Activated naive CD8-positive, alpha-beta T cell treated with anti-CD3 and anti-CD28 coated beads, Interleukin-2, amount 50 U/mL, for 24 hours (primary cell): ENCODE results near the gene MARS1.
A peak's percentile ranks its signal among the peaks of the same experiment; 100 is the strongest.

Experiments
- ATAC-seq: fragments of 150-1000 bp; cut with Tn5 transposase; one replicate; pipeline ENCODE4 v1.10.0; 2021
- DNase-seq: peaks from one replicate; pipeline ENCODE4 v3.0.0; 2021
- H3K27ac Mint-ChIP-seq: one replicate; pipeline ENCODE4 v1.8.0; 2021; ENCODE audit warnings: mild to moderate bottlenecking, mixed read lengths
- H3K27me3 Mint-ChIP-seq: one replicate; pipeline ENCODE4 v1.8.0; 2021; ENCODE audit warnings: mixed read lengths
- H3K36me3 Mint-ChIP-seq: one replicate; pipeline ENCODE4 v1.8.0; 2021; ENCODE audit warnings: low read depth, mixed read lengths
- H3K4me1 Mint-ChIP-seq: one replicate; pipeline ENCODE4 v1.8.0; 2021; ENCODE audit warnings: mixed read lengths
- H3K4me3 Mint-ChIP-seq: one replicate; pipeline ENCODE4 v1.8.0; 2021; ENCODE audit warnings: mild to moderate bottlenecking, moderate library complexity, mixed read lengths
- H3K9me3 Mint-ChIP-seq: one replicate; pipeline ENCODE4 v1.8.0; 2021; ENCODE audit warnings: mixed read lengths

MARS1 gene

DNA sequence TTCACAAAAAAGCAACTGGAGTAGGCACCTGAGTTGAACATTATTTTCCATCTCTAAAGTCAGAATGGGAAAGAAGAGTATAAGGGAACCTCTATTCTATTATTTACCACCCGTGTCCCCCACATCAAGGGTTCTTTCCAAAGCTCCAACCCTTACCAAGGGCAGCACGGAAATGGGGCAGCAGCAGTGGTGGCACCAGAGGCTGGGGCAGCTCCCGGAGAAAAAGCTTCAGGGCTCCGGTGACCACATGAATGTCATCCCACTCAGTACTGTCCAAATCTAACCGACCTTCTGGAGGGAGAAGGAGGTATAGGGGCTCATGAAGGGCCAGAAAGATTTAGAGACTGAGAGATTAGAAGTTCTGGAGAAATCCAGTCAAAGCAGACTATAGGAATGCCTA lies 14.0 kb upstream of the MARS1 start:
- Mint-ChIP-seq H3K4me3 (peak overlapping the region; percentile 61), H3K36me3 (peaks cover 51% of the 10 kb centered on the region), H3K4me1 (peaks cover 50% of the 10 kb centered on the region), H3K9me3 (no peaks in the 10 kb centered on the region), H3K27me3 (no peaks in the 10 kb centered on the region), H3K27ac (no peak overlapping the region)
- no peak for ATAC-seq
- no peak for DNase-seq

GRCh38 chr12:57474430-57474829 lies 13.4 kb upstream of the MARS1 start:
- Mint-ChIP-seq H3K36me3 (peaks cover 47% of the 10 kb centered on the region), H3K27me3 (no peaks in the 10 kb centered on the region), H3K9me3 (no peaks in the 10 kb centered on the region), H3K4me3 (peak overlapping the region; percentile 61), H3K4me1 (peaks cover 56% of the 10 kb centered on the region), H3K27ac (peak overlapping the region; percentile 71)
- no peak for DNase-seq
- no peak for ATAC-seq

GRCh38 chr12:57474862-57475261 lies 13.0 kb upstream of the MARS1 start:
- DNase-seq (no peak), ATAC-seq (no peak)
- H3K9me3 Mint-ChIP-seq = no peaks in the 10 kb centered on the region
- peaks cover 60% of the 10 kb centered on the region for H3K4me1 Mint-ChIP-seq
- H3K36me3 Mint-ChIP-seq = peaks cover 47% of the 10 kb centered on the region
- H3K27ac Mint-ChIP-seq = peak overlapping the region; percentile 71
- peak overlapping the region; percentile 61 for H3K4me3 Mint-ChIP-seq
- H3K27me3 Mint-ChIP-seq = no peaks in the 10 kb centered on the region

GRCh38 chr12:57475271-57476161 lies 12.4 kb upstream of the MARS1 start:
- Mint-ChIP-seq H3K27ac (peak overlapping the region; percentile 98), H3K4me1 (peaks cover 67% of the 10 kb centered on the region), H3K36me3 (peaks cover 47% of the 10 kb centered on the region), H3K27me3 (no peaks in the 10 kb centered on the region), H3K4me3 (peak overlapping the region; percentile 93), H3K9me3 (no peaks in the 10 kb centered on the region)
- DNase-seq (no peak), ATAC-seq (no peak)

DNA sequence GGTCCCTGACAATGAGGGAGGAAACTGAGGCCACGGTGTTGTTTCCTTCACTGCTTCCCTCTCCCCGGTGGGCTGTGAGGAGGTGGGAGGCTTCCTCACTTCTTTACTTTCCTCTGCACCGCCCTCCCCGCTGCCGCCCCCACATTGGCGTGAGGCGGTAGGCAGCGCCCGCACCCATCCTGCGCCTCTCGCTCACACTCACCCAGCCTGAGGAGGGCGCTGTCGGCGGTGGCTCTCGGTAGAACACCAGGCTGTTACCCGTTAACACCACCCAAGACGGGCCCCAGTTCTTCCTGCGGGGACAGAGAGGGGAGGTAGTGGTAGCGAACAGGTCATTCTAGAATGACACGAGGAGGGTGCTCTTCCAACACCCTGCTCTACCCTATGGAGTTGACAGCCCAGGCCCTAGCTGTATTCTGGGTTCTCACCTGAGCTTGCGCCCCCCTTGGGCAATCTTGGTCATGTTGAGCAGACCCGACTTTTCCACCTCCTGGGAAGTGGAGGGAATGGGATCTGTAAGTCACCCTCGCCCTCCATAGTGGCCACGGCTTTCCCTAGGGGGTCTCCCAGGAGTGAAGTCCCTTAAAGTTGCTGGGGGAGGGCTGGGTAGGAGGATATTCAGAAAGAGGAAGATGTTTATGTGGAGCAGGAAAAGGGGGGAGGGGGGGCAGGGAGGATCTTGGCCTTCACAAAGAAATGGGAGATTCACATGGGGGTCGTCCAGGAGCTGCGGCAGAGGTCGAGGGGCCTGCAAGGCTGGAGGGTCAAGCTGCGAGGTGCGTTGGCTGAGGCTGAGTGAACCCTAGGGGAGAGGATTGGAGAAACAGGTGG lies 11.5 kb upstream of the MARS1 start:
- Mint-ChIP-seq H3K27ac (peak overlapping the region; percentile 98), H3K27me3 (no peaks in the 10 kb centered on the region), H3K4me3 (peak overlapping the region; percentile 93), H3K9me3 (no peaks in the 10 kb centered on the region), H3K36me3 (peaks cover 49% of the 10 kb centered on the region), H3K4me1 (peaks cover 75% of the 10 kb centered on the region)
- peak; percentile 44 for ATAC-seq
- peak; percentile 87 for DNase-seq

DNA sequence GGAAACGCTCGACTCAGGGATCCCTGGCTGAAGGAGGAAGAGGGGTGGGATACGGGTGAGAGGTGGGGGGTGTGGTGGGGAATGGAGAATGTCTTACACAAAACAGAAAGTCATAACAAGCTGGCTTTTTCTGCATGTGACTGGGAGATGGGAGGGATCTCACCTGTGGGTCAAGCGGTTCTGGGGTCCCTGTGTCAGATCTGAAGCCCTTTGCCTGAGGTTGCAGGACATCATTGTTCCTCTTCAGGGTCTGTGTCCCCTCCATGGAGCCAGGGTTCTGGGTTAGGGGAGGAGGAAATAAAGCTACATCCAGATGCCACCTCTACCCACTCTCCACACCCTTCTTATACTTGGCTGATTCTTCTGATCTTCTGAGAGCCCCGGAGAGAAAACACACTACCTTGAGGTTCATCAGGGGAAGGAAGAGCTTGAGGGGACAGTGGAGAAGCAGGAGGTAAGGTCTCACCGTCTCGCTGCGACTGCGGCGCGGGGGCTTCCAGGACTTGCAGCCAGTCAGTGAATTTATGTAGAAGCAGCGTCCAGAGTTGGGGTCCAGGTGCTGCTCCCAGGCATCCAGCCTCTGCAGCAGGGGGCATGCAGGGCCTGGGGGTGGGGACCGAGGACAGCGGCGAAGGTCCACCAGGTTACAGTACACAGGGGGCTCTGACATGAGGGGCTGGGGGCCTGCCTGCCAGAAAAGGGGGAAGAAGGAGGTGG lies 10.7 kb upstream of the MARS1 start:
- Mint-ChIP-seq H3K9me3 (no peaks in the 10 kb centered on the region), H3K27ac (peak overlapping the region; percentile 98), H3K36me3 (peaks cover 47% of the 10 kb centered on the region), H3K27me3 (no peaks in the 10 kb centered on the region), H3K4me3 (peak overlapping the region; percentile 93), H3K4me1 (peaks cover 77% of the 10 kb centered on the region)
- DNase-seq (no peak), ATAC-seq (no peak)

GRCh38 chr12:57477710-57478681 lies 9.9 kb upstream of the MARS1 start:
- peak overlapping the region; percentile 93 for H3K4me3 Mint-ChIP-seq
- H3K4me1 Mint-ChIP-seq = peaks cover 74% of the 10 kb centered on the region
- peaks cover 41% of the 10 kb centered on the region for H3K36me3 Mint-ChIP-seq
- ATAC-seq (peak; percentile 54), DNase-seq (peak; percentile 52)
- H3K27ac Mint-ChIP-seq = peak overlapping the region; percentile 98
- H3K27me3 Mint-ChIP-seq = no peaks in the 10 kb centered on the region
- no peaks in the 10 kb centered on the region for H3K9me3 Mint-ChIP-seq

DNA sequence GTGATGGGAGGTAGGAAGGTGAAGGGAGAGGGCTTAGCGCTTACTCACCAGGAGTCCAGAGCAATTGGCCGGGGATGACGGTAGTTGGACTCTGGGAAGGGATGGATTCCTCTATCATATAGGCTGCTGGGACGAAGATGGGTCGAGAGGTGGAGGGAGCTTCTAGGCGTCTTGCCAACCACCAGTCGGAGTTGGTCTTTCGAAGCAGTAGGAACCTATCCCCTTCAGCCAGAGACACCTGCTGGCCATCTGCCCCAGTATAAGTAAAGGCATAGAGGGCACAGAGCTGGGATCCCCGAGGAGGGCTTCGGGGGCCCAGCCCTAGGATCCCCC lies 8.9 kb upstream of the MARS1 start:
- Mint-ChIP-seq H3K36me3 (peaks cover 35% of the 10 kb centered on the region), H3K27me3 (no peaks in the 10 kb centered on the region)

GRCh38 chr12:57479376-57480115 lies 8.3 kb upstream of the MARS1 start, which contains the start of gene ARHGAP9:
ARHGAP9 (minus strand) TSS chr12:57479866; CDS start chr12:57479406, 460 bp downstream.
- Mint-ChIP-seq H3K36me3 (peaks cover 30% of the 10 kb centered on the region), H3K27ac (peak within 1 kb of the TSS; percentile 98), H3K4me3 (peak within 1 kb of the TSS; percentile 93), H3K9me3 (no peaks in the 10 kb centered on the region), H3K4me1 (peaks cover 68% of the 10 kb centered on the region), H3K27me3 (no peaks in the 10 kb centered on the region)
- DNase-seq (peak; percentile 55), ATAC-seq (peak; percentile 57)

More for the DNA sequence above, 8.9 kb upstream of the MARS1 start:
- H3K4me3 Mint-ChIP-seq = peak overlapping the region; percentile 93
- DNase-seq (no peak), ATAC-seq (no peak)
- peak overlapping the region; percentile 98 for H3K27ac Mint-ChIP-seq
- H3K9me3 Mint-ChIP-seq = no peaks in the 10 kb centered on the region
- peaks cover 73% of the 10 kb centered on the region for H3K4me1 Mint-ChIP-seq

GRCh38 chr12:57481671-57482070 lies 6.2 kb upstream of the MARS1 start:
- Mint-ChIP-seq H3K9me3 (no peaks in the 10 kb centered on the region), H3K27me3 (no peaks in the 10 kb centered on the region), H3K27ac (peak overlapping the region; percentile 98), H3K4me3 (no peak overlapping the region), H3K4me1 (peaks cover 55% of the 10 kb centered on the region), H3K36me3 (peaks cover 19% of the 10 kb centered on the region)
- DNase-seq (no peak), ATAC-seq (no peak)

DNA sequence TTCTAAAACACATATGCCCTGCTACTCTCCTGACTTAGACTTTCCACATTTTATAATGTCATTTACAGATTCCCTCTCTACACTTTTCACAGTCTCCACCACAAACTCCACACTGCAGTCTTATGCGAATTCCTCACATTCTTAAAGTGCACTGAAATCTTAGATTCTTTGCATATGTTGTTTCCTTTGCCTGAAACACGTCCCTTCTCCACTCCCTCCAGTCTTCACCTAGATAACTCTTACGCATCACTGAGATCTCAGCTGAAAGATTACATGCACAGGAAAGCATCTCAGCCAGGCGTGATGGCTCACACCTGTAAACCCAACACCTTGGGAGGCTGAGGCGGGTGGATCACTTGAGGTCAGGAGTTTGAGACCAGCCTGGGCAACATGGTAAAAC lies 4.4 kb upstream of the MARS1 start:
- DNase-seq (no peak), ATAC-seq (no peak)
- Mint-ChIP-seq H3K9me3 (no peaks in the 10 kb centered on the region), H3K4me3 (no peak overlapping the region), H3K36me3 (peaks cover 15% of the 10 kb centered on the region), H3K27ac (peak overlapping the region; percentile 50), H3K4me1 (peaks cover 51% of the 10 kb centered on the region), H3K27me3 (no peaks in the 10 kb centered on the region)

DNA sequence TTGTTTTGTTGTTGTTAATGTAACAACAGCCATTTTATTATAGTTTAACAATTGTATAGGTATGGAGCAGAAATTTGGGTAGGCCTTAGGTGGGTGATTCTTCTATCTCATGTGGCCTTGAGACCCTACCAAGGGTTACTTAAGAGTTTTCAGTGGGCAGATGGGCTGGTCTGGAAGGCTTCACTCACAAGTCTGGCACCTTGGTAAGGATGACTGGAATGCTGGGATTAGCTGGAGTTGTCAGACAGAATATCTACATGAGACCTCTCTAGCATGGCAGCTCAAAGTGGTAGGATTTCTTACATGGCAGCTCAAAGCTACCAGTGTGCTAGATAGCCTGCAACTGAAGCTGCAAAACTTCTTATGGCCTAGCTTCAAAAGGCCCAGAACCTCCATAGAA lies 2.2 kb upstream of the MARS1 start:
- no peak overlapping the region for H3K27ac Mint-ChIP-seq
- no peaks in the 10 kb centered on the region for H3K27me3 Mint-ChIP-seq
- ATAC-seq = no peak

GRCh38 chr12:57487055-57487596 lies 742 bp upstream of the MARS1 start:
- Mint-ChIP-seq H3K36me3 (peaks cover 43% of the 10 kb centered on the region), H3K4me3 (peak overlapping the region; percentile 97), H3K27me3 (no peaks in the 10 kb centered on the region), H3K4me1 (peaks cover 39% of the 10 kb centered on the region), H3K27ac (peak overlapping the region; percentile 93), H3K9me3 (no peaks in the 10 kb centered on the region)
- ATAC-seq (no peak), DNase-seq (no peak)

More for the DNA sequence above, 2.2 kb upstream of the MARS1 start:
- Mint-ChIP-seq H3K4me3 (no peak overlapping the region), H3K9me3 (no peaks in the 10 kb centered on the region), H3K36me3 (peaks cover 33% of the 10 kb centered on the region), H3K4me1 (peaks cover 45% of the 10 kb centered on the region)
- no peak for DNase-seq
